Transverse colon (tissue), 4 donors: ENCODE measurements around the gene CDCA4. TPM values are rescaled to one million over a fixed set of nuclear protein-coding genes. Genes with fewer than 3 reads are reported as not detected.
"Not testable (repeated sequence)": the region's sequence is repeated elsewhere in the genome, so short reads cannot be mapped to it uniquely, and the experiment has no call there.

Experiments
- DNase-seq: peaks from one replicate; pipeline ENCODE4 v3.0.0-alpha.2; 2019
- H3K27ac ChIP-seq, 4 donors: fragments of 200-600 bp; sonication (generic); 2 replicates each; pipeline ENCODE4 v1.5.1; 2016 to 2018; ENCODE audit warnings: inconsistent platforms in 4 of 4
- H3K27me3 ChIP-seq: fragments of 200-600 bp; sonication (generic); 2 replicates; pipeline ENCODE4 v1.5.1; 2017; ENCODE audit warnings: inconsistent platforms
- H3K36me3 ChIP-seq, 4 donors: fragments of 200-600 bp; sonication (generic); 2 replicates each; pipeline ENCODE4 v1.5.1; 2017 to 2019; ENCODE audit warnings: inconsistent platforms in 4 of 4
- H3K4me1 ChIP-seq, 4 donors: fragments of 200-600 bp; sonication (generic); 2 replicates each; pipeline ENCODE4 v1.5.1; 2017 to 2020; ENCODE audit warnings: inconsistent platforms in 4 of 4
- H3K4me3 ChIP-seq, 4 donors: fragments of 200-600 bp; sonication (generic); 1 replicate in 1 of 4; 2 replicates in 3 of 4; pipeline versions ENCODE4 v1.5.1 to v1.6.1; 2017 to 2019; ENCODE audit warnings: inconsistent platforms in 4 of 4
- H3K9me3 ChIP-seq, 2 donors: fragments of 200-600 bp; sonication (generic); 2 replicates each; pipeline ENCODE4 v1.5.1; 2017 to 2019; ENCODE audit warnings: inconsistent platforms in 2 of 2
- CTCF ChIP-seq, 5 experiments: fragments of 200-600 bp in 3 of 5; fragments of 450-650 bp in 2 of 5; sonication (generic) in 3 of 5; IDR thresholded peaks; 1 replicate in 2 of 5; 2 replicates in 3 of 5; pipeline ENCODE4 v1.5.1; 2016 to 2017; ENCODE audit warnings: antibody characterized with exemption in 5 of 5, inconsistent platforms in 3 of 5, mild to moderate bottlenecking in 2 of 5, moderate library complexity in 1 of 5
- EP300 ChIP-seq: sonication (generic); formaldehyde crosslinking; IDR thresholded peaks from one replicate; pipeline ENCODE4 v1.6.1; 2017; ENCODE audit warnings: antibody characterized with exemption, low read depth
- POLR2A ChIP-seq: fragments of 450-650 bp; IDR thresholded peaks from one replicate; pipeline ENCODE4 v1.6.1; 2016; ENCODE audit warnings: antibody characterized with exemption, mild to moderate bottlenecking, moderate library complexity
- POLR2AphosphoS5 ChIP-seq, 3 donors: sonication (generic); formaldehyde crosslinking; IDR thresholded peaks; one replicate each; pipeline ENCODE4 v1.6.1; 2016; ENCODE audit warnings: antibody characterized with exemption in 3 of 3
- WGBS, 2 donors: methylation state at CpG; one replicate each; pipeline ENCODE4 v1.1.5; 2018; ENCODE audit warnings: low coverage in 1 of 2; 5-methylcytosine and 5-hydroxymethylcytosine counted together
- in situ Hi-C, 4 donors: fragments of 200-750 bp; cut with MboI; loops; one replicate each; pipeline versions ENCODE4 v1.15.0 to v1.15.1; 2017; ENCODE audit warnings: low sequenced_read_pairs in 3 of 4, low pct_ligation_motif_present in 1 of 4, low pct_unique_long_range_greater_than_20kb in 1 of 4
- intact Hi-C: fragments of 100-400 bp; cut with DNase I; formaldehyde crosslinking; loops from one replicate; pipeline ENCODE4 v1.15.1; 2023; ENCODE audit warnings: low total_unique reads
- total RNA-seq, 4 donors: library from RNA; depleted of rRNA; stranded (reverse); fragments of >200 nt; gene quantifications; one replicate each; pipeline ENCODE4 v1.1.0, GENCODE V29; 2016

CDCA4 gene
- total RNA-seq, 4 donors from 2014 or later, result 0.80 to 7.5 (median 4.5) TPM

- H3K4me1 ChIP-seq, result peaks cover 0 to 19% (median 4%) of the 10 kb centered on the region in 4 donors
- TF ChIP-seq POLR2AphosphoS5 (IDR thresholded peaks at IDR 0.05), result peak in 2 of 3 donors; percentile 61 to 78
- no peak for TF ChIP-seq CTCF (IDR thresholded peaks at IDR 0.05)
- no peak for TF ChIP-seq EP300
- peak; percentile 76 for TF ChIP-seq POLR2A
- peak within 1 kb of the TSS in 2 of 4 donors; percentile 16 to 38 for H3K4me3 ChIP-seq
- peaks cover 7% of the 10 kb centered on the region for H3K27me3 ChIP-seq
- in situ Hi-C loops (no loop called here), intact Hi-C loops (no loop called here)
- 63% methylated on average over 15 of the region's 22 CpGs; no CpG with 5 or more reads in 1 of the 2 donors for WGBS, 2 donors
- no peaks in the 10 kb centered on the region for H3K9me3 ChIP-seq
- H3K36me3 ChIP-seq, result no peaks in the 10 kb centered on the region
- peak within 1 kb of the TSS; percentile 57 to 78 (median 75) for H3K27ac ChIP-seq
- peak; percentile 76 for DNase-seq
Observed at GRCh38 chr14:105065280-105066228, 44.7 kb upstream of the CDCA4 start, which contains the start of gene GPR132. Gene GPR132, minus strand, starts transcription at chr14:105065430. Its CDS starts 10,010 bp downstream, at chr14:105055420.

GRCh38 chr14:105064721-105065143 lies 43.8 kb upstream of the CDCA4 start:
- 31% methylated on average over 12 of the region's 12 CpGs; no CpG with 5 or more reads in 1 of the 2 donors for WGBS, 2 donors
- H3K4me1 ChIP-seq, result peaks cover 0 to 27% (median 6%) of the 10 kb centered on the region in 4 donors
- no peak for TF ChIP-seq POLR2A
- TF ChIP-seq CTCF (IDR thresholded peaks at IDR 0.05), result no peak
- no peak for TF ChIP-seq EP300
- TF ChIP-seq POLR2AphosphoS5 (IDR thresholded peaks at IDR 0.05), result no peak
- in situ Hi-C loops, result no loop called here
- intact Hi-C loops, result no loop called here
- H3K27me3 ChIP-seq, result peaks cover under 1% of the 10 kb centered on the region
- no peaks in the 10 kb centered on the region for H3K9me3 ChIP-seq
- peak; percentile 47 for DNase-seq
- H3K4me3 ChIP-seq, result peak overlapping the region in 2 of 4 donors; percentile 16 to 38
- peak overlapping the region; percentile 57 to 78 (median 75) for H3K27ac ChIP-seq
- no peaks in the 10 kb centered on the region for H3K36me3 ChIP-seq

- TF ChIP-seq CTCF (IDR thresholded peaks at IDR 0.05), result no peak
- no peak for TF ChIP-seq EP300
- no peak for TF ChIP-seq POLR2A
- TF ChIP-seq POLR2AphosphoS5 (IDR thresholded peaks at IDR 0.05), result no peak
- Histone ChIP-seq H3K9me3 (no peaks in the 10 kb centered on the region), H3K4me1 (peaks cover 0 to 32% (median 7%) of the 10 kb centered on the region in 4 donors), H3K36me3 (no peaks in the 10 kb centered on the region), H3K4me3 (peak overlapping the region in 2 of 4 donors; percentile 16 to 38), H3K27me3 (no peaks in the 10 kb centered on the region), H3K27ac (peak overlapping the region; percentile 57 to 78 (median 75))
- 54 to 70% methylated on average over 7 to 10 of the region's 10 CpGs for WGBS, 2 donors
- in situ Hi-C loops (no loop called here), intact Hi-C loops (no loop called here)
- no peak for DNase-seq
Observed at GRCh38 chr14:105064001-105064400, 43.1 kb upstream of the CDCA4 start.

GRCh38 chr14:105063506-105063905 lies 42.6 kb upstream of the CDCA4 start:
- peak overlapping the region in 1 of 4 donors; percentile 38 for H3K4me3 ChIP-seq
- intact Hi-C loops, result not testable (repeated sequence)
- 40 to 71% methylated on average over 1 to 10 of the region's 10 CpGs for WGBS, 2 donors

More at GRCh38 chr14:105063506-105063905, 42.6 kb upstream of the CDCA4 start:
- in situ Hi-C loops, H3K9me3 ChIP-seq, DNase-seq, H3K27me3 ChIP-seq, H3K36me3 ChIP-seq: not testable (repeated sequence)
- H3K4me1 ChIP-seq, result peaks cover 0 to 35% (median 7%) of the 10 kb centered on the region in 4 donors
- H3K27ac ChIP-seq, result peak overlapping the region; percentile 57 to 78 (median 75)
